T-helper 9 cell (primary cell): Measurements from ENCODE around the gene BTBD7.
"Not testable (repeated sequence)": the region's sequence is repeated elsewhere in the genome, so short reads cannot be mapped to it uniquely, and the experiment has no call there.

ENCODE experiments used
- DNase-seq: peaks from one replicate; pipeline ENCODE4 v3.0.0-alpha.2; 2020

BTBD7 gene

DNA sequence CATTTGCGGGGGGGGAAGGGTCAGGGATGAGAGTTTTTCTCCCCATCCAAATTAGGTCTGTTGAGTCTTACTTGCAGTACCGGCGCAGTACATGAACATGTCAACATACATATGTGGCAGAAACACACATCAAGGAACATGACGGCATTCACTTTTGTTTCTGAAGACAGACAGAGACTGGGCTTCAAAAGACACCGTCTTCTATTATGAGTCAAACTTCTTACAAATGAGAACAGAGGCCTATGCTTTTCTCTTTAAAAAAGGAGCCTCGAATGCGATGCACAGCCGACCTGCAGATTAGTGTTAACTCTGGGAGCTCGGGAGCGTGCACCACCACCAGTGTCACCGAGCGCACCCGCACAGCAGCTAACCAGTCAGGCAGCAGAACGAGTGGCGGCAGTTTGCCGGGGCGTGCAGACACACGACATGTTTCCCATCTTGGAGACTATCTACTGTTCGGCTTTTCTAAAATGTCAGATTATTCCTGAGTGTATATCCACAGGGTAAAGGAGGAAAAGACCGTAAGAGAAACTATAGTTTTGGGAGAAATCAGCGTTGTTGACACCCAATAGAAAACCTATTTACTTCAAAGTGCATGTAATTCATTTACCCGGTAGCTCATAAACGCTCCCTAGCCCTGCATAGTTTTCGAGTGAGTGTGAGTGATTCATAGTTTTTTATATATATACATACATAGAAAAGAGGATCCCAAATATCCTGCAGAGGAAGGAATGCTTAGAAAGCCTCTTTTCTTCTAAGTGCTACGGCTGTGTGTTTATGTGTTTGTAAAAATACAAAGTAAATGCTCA is 92.8 kb downstream of the BTBD7 start:
- DNase-seq: no peak

GRCh38 chr14:93234798-93235197 is 98.0 kb downstream of the BTBD7 start:
- DNase-seq: no peak

- DNase-seq: not testable (repeated sequence)
Measured at GRCh38 chr14:93233078-93233477, 99.8 kb downstream of the BTBD7 start.

- DNase-seq: no peak
Measured at GRCh38 chr14:93232159-93232558, 100.7 kb downstream of the BTBD7 start.

DNA sequence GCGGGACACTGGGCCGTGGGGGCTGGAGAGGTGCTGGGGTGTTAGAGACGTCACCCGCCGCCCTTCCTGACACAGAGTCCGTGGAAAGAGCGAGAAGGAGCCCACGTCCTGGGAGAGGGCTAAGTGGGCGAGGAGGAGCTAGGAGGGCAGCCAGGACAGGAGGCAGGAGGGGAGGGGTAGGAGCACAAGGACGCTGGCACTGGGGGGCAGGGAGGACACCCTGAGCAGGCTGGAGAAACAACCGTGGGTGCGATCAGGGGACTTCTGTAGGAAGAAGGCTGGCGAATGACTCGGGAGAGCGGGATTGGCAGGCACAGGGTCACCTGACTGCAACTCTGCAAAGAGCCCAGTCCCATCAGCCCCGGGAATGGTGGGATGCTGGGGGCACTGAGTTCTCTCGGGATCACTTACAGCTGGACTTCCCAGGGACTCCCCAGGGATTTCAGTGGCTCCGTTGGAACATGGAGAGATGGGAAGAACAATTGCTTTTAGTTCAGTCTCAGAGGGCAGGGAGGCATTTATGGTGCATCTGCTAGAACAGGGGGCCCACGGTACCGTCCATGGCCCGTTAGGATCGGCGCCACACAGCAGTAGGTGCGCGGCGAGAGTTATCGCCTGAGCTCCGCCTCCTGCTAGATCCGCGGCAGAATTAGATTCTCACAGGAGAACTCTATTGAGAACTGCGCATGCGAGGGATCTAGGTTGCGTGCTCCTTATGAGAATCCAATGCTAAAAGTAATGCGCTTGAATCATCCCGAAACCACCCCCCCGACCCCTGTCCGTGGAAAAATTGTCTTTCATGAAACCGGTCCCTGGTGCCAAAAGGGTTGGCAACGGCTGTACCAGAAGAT is 101.5 kb downstream of the BTBD7 start:
- no peak for DNase-seq

DNA sequence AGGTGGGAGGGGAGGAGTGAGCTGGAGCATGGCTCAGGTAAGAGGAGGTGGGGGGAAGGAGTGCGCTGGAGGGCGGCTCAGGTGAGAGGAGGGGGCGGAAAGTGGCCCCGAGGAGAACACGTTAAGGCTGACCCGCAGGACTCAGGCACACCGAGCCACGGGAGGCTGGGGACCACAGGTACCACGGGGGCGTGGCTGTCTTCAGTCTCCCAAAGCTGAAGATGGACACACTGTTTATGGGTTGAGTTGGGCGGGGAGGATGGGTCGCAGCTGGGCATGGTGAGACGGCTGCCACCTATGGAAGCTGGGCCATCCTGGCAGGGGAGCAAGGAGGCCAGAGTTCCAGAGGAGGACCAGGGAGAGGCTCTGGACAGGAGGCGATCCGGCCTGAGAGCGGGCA is 102.3 kb downstream of the BTBD7 start:
- DNase-seq: no peak

DNA sequence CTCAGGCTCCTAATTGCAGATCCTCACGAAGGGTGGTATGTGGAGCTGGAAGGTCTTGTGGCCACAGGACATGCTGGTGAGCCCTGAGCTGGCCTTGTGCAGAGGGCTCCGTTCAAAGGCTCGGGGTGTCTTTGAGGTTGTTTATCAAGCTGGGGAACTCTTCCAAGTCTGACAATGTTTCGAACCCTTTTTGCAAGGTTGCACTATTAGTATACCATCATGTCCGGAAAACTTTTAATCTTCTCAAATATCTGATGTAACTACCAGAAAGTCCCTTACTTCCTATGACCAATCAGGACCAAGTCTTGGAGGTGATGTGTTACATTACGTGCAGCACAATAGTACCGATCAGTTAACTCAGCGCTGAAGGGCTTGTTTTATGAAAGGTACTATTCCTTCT is 104.3 kb downstream of the BTBD7 start:
- no peak for DNase-seq

DNA sequence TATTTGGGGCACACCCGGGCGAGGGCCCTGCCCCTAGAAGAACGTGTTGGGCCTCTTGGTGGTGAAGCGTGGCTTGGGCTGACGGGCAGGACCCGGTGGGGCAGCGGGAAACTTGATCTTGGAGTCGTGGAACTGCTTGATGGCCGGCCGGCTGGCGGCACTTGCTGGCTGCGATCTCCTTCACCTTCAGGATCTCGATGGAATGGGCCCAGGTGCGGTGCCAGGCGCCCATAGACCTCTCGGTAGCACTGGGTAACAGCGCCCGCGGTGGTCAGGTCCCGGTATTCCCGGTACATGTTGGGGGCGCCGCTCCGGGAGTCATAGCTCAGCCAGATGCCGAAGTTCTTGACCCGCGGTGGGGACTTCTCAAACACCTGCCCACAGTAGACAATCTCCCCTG is 109.3 kb downstream of the BTBD7 start:
- no peak for DNase-seq

- DNase-seq: no peak
Measured at GRCh38 chr14:93220509-93220908, 112.3 kb downstream of the BTBD7 start.

DNA sequence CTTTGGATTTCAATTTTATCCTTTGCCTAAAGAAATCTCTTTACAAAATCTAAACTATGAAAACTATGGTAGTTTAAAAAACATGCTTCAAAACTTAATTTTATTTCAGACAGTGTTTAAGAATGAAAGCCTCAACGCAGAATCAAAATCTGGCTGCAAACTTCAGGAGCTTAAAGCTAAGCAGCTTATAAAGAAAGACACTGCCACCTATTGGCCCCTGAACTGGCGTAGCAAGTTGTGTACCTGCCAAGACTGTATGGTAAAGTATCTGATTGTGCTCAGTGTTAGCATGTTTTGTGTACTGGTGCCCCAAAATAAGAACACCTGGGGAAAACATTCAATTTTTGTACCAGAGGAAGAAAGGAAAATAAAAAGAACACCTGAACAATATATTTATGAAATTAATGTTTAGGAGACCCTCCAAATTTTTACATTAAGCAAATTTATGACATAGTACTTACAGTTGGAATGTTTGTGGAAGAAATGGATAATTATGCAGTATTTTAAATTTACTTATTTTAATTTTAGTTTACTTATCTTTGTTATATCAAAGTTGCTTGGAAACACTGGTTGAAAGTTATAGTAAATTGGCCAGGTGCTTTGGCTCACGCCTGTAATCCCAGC is 113.6 kb downstream of the BTBD7 start:
- DNase-seq: peak; percentile 20

GRCh38 chr14:93214598-93214997 is 118.2 kb downstream of the BTBD7 start:
- no peak for DNase-seq

GRCh38 chr14:93212432-93212831 is 120.4 kb downstream of the BTBD7 start:
- no peak for DNase-seq

DNA sequence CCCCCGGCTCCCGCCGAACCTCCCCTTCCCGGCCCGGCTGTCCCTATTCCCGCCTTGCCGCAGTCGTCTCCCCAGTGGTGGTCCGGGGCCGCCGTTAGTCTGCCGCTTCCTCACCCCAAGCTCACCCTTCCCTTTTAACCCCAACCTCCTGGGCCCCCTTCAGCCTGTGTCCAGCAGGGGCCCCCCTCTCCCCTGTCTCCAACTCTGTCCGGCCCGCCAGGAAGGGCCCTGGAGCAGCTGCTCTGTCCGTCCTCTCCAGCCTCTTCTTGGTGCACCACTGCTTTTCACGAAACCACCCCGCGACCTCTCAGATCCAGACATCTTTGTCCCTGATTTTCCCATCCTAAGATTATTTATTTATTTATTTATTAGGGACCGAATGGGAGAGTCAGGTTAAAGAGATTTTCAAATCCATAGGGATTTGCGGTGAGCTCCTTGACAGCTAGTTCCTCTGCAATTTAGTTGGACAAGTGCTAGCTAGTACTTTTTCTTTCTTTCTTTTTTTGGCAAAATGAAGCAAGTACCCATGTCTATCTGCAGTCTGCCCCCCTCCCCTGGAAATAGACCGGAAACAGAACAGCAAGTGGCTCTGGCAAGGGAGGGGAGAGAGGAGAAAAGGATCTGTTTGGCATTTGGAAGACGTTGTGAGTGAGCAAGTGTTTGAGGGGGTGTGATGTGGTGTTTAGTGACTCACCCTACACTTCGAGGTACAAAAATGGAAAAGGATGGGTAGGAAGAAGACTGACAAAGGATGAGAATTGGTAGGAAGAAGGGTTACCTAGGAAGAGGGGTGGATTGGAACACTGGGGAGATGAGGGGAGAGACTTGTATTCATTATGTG is 125.1 kb downstream of the BTBD7 start:
- no peak for DNase-seq

DNA sequence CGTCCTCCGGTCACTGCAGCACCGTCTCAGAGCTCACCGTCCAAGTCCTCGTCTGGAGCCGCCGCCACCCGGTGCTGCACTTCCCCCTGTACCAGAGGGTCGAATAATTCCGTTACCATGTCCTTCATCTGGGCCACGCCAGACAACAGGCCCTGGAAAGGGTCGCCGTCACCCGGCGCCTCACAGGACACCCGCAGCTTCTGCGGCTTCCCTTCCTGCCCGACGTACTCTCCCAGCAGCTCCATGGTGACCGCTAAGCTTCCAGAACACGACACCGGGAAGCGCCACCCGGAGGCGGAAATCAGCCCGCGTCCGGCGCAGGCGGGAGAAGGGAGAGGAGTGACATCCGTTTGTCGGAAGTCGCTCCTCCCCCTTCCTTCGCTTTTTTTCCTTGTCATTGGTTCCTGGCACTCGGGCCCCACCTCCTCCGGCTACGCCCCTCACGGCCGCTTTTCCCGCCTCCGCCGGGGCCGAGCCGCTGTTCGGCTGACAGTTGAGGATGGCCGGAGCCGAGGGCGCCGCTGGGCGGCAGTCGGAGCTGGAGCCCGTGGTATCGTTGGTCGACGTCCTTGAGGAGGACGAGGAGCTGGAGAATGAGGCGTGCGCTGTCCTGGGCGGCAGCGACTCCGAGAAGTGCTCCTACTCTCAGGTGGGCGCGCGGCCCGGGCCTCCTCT is 125.9 kb downstream of the BTBD7 start, which contains the start of the genes GON7 and UBR7:
Gene GON7, minus strand, starts transcription at position 273 of the 675 bp plus-strand sequence. Its CDS starts 28 bp downstream, at position 245.
Gene UBR7, plus strand, starts transcription at position 464 of the 675 bp plus-strand sequence. Its CDS starts 36 bp downstream, at position 500.
- peak; percentile 81 for DNase-seq

- no peak for DNase-seq
Measured at GRCh38 chr14:93201155-93201704, 131.6 kb downstream of the BTBD7 start.

GRCh38 chr14:93200553-93200952 is 132.3 kb downstream of the BTBD7 start:
- no peak for DNase-seq

DNA sequence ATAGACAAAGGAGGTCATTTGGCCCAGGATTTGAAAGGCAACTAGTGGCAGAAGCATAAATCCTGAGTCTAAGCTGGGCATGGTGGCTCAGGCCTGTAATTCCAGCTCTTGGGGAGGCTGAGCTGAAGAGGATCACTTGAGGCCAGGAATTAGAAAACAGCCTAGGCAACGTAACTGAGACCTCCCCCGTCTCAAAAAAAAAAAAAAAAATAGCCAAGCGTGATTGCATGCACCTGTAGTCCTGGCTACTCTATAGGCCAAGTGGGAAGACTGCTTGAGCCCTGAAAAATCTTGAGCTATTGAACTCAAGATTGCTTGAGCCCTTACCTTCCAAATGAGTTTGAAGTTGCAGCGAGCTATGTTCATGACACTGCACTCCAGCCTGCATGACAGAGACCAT is 133.8 kb downstream of the BTBD7 start:
- no peak for DNase-seq

DNA sequence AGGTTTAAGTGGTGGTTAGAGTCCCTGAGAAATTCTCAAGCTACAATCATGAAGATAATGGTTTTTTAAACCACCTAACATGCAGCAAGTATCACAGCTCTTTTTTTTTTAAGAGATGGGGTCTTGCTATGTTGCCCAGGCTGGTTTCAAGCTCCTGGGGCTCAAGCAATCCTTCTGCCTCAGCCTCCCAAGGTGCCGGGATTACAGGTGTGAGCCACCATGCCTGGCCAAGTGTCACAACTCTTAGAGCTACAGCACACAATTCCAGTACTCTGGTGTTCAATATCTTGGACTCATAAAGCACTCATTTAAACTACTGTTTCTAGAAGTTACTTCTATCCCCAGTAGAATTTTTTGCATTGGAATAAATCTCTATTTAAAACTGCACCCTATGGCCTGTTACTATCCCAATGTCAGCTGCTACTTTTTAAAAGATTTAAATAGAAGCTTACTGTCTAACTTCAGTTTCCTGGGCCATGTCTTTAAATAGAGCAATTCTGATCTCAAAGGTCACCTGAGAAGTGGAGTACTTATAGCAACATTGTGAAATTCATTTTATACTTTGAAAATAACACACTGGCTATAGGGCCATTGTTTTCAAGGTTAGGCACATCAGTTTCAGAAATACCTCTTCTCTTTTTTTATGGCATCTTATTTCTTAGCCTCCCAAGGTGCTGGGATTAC is 137.4 kb downstream of the BTBD7 start:
- no peak for DNase-seq
